Hepatocyte (in vitro differentiated cells): ENCODE measurements around the gene ZNF219. TPM values are rescaled to one million over a fixed set of nuclear protein-coding genes. Genes with fewer than 3 reads are reported as not detected.

Experiments used
- DNase-seq: peaks from one replicate; pipeline ENCODE4 v3.0.0-alpha.2; 2016; ENCODE audit warnings: low spot score
- H2AFZ ChIP-seq: fragments of 200-600 bp; sonication (generic); 2 replicates; pipeline ENCODE4 v1.6.0; 2016; ENCODE audit warnings: antibody characterized with exemption, mild to moderate bottlenecking
- H3K27ac ChIP-seq: fragments of 200-600 bp; sonication (generic); 2 replicates; pipeline ENCODE4 v1.5.1; 2016; ENCODE audit warnings: mild to moderate bottlenecking
- H3K27me3 ChIP-seq: fragments of 200-600 bp; sonication (generic); 2 replicates; pipeline ENCODE4 v1.6.1; 2016
- H3K36me3 ChIP-seq: fragments of 200-600 bp; sonication (generic); replicated peaks from 2 replicates; pipeline ENCODE4 v1.5.1; 2016; ENCODE audit warnings: low read depth; ENCODE audit not compliant: insufficient read depth
- H3K4me1 ChIP-seq: fragments of 200-600 bp; sonication (generic); 2 replicates; pipeline ENCODE4 v1.5.1; 2016; ENCODE audit warnings: mild to moderate bottlenecking, moderate library complexity; ENCODE audit not compliant: insufficient read depth
- H3K4me2 ChIP-seq: fragments of 200-600 bp; sonication (generic); 2 replicates; pipeline ENCODE4 v1.6.0; 2016
- H3K4me3 ChIP-seq: fragments of 200-600 bp; sonication (generic); 2 replicates; pipeline ENCODE4 v1.5.1; 2016; ENCODE audit warnings: mild to moderate bottlenecking
- H3K79me2 ChIP-seq: fragments of 200-600 bp; sonication (generic); 2 replicates; pipeline ENCODE4 v1.6.0; 2017; ENCODE audit warnings: mild to moderate bottlenecking
- H3K9me2 ChIP-seq: fragments of 200-600 bp; sonication (generic); replicated peaks from 2 replicates; pipeline ENCODE4 v1.6.0; 2017; ENCODE audit warnings: mild to moderate bottlenecking; ENCODE audit not compliant: insufficient read depth
- H3K9me3 ChIP-seq: fragments of 200-600 bp; sonication (generic); 2 replicates; pipeline ENCODE4 v1.5.1; 2016; ENCODE audit warnings: low read depth, mild to moderate bottlenecking
- H4K20me1 ChIP-seq: fragments of 200-600 bp; sonication (generic); 2 replicates; pipeline ENCODE4 v1.6.0; 2016; ENCODE audit warnings: mild to moderate bottlenecking; ENCODE audit not compliant: insufficient read depth, poor library complexity, severe bottlenecking
- EZH2 ChIP-seq: fragments of 200-600 bp; sonication (generic); IDR thresholded peaks from 2 replicates; pipeline ENCODE4 v1.6.1; 2016; ENCODE audit warnings: antibody characterized with exemption, mild to moderate bottlenecking, borderline replicate concordance
- EZH2phosphoT487 ChIP-seq: fragments of 200-600 bp; sonication (generic); IDR thresholded peaks from one replicate; pipeline ENCODE4 v1.6.1; 2018; ENCODE audit warnings: antibody characterized with exemption, mild to moderate bottlenecking, low read depth, moderate library complexity; ENCODE audit not compliant: unreplicated experiment, severe bottlenecking
- WGBS: methylation state at CpG from one replicate; pipeline ENCODE4 v1.1.6; 2016; ENCODE audit warnings: low lambda C conversion rate; ENCODE audit errors: missing lambda C conversion rate; 5-methylcytosine and 5-hydroxymethylcytosine counted together
- polyA plus RNA-seq: library from polyadenylated mRNA; unstranded; fragments of >200 nt; fragmentation: Nextera tagmentation; extraction: Ambion mirVana; gene quantifications from 2 replicates; pipeline ENCODE4 v1.2.1, GENCODE V29; 2016
- total RNA-seq: library from RNA; depleted of rRNA; stranded (reverse); fragments of >200 nt; gene quantifications from 2 replicates; pipeline ENCODE4 v1.2.3, GENCODE V29; 2014
- TF ChIP-seq, protein P1 (sequence below): fragments of 200-600 bp; sonication (generic); IDR thresholded peaks from 2 replicates; pipeline ENCODE4 v1.5.1; 2016; ENCODE audit warnings: antibody characterized with exemption, mild to moderate bottlenecking; ENCODE audit not compliant: poor library complexity

ZNF219 gene
- total and polyA plus RNA-seq, 2 experiments from 2014 or later: 25.1 to 29.5 TPM

- no peak for DNase-seq
- Histone ChIP-seq H3K27ac (no peak overlapping the region), H3K36me3 (no peaks in the 10 kb centered on the region)
Measured at GRCh38 chr14:21081521-21082142, 16.8 kb downstream of the ZNF219 start.

DNA sequence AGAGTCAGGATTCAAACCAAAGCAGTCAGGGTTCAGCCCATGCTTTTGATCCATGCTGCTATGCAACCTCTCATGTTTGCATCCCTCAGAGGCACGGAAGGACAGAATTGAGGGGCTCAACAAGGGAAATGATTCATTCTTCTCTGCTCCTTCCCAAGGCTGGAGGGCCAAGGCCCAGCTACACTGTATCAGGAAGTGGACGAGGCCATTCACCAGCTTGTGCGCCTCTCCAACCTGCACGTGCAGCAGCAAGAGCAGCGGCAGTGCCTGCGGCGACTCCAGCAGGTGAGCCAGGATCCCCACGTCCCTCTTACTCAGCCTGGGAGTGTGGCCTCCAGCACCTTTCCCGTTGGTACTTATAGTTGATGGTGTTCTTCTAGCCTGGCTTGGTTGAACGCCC lies 19.7 kb downstream of the ZNF219 start:
- DNase-seq: no peak
- TF ChIP-seq EZH2 (no peak), EZH2phosphoT487 (no peak)
- TF ChIP-seq, protein P1, sequence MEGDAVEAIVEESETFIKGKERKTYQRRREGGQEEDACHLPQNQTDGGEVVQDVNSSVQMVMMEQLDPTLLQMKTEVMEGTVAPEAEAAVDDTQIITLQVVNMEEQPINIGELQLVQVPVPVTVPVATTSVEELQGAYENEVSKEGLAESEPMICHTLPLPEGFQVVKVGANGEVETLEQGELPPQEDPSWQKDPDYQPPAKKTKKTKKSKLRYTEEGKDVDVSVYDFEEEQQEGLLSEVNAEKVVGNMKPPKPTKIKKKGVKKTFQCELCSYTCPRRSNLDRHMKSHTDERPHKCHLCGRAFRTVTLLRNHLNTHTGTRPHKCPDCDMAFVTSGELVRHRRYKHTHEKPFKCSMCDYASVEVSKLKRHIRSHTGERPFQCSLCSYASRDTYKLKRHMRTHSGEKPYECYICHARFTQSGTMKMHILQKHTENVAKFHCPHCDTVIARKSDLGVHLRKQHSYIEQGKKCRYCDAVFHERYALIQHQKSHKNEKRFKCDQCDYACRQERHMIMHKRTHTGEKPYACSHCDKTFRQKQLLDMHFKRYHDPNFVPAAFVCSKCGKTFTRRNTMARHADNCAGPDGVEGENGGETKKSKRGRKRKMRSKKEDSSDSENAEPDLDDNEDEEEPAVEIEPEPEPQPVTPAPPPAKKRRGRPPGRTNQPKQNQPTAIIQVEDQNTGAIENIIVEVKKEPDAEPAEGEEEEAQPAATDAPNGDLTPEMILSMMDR: no peak
- Histone ChIP-seq H3K4me3 (no peak overlapping the region), H3K4me1 (no peaks in the 10 kb centered on the region), H3K9me3 (no peaks in the 10 kb centered on the region), H3K9me2 (no peaks in the 10 kb centered on the region), H3K36me3 (no peaks in the 10 kb centered on the region), H2AFZ (no peak overlapping the region), H3K4me2 (no peak overlapping the region), H3K27ac (no peak overlapping the region), H4K20me1 (peaks cover under 1% of the 10 kb centered on the region), H3K79me2 (peaks cover 8% of the 10 kb centered on the region), H3K27me3 (no peaks in the 10 kb centered on the region)
- WGBS: 93% methylated on average over 10 of the region's 10 CpGs

More at GRCh38 chr14:21081521-21082142, 16.8 kb downstream of the ZNF219 start:
- Histone ChIP-seq H3K4me1 (no peaks in the 10 kb centered on the region), H3K4me2 (no peak overlapping the region), H3K79me2 (no peaks in the 10 kb centered on the region), H3K4me3 (no peak overlapping the region), H3K27me3 (no peaks in the 10 kb centered on the region), H2AFZ (no peak overlapping the region), H3K9me2 (no peaks in the 10 kb centered on the region), H4K20me1 (no peaks in the 10 kb centered on the region), H3K9me3 (no peaks in the 10 kb centered on the region)
- WGBS: 94% methylated on average over 29 of the region's 30 CpGs
- TF ChIP-seq, protein P1: no peak
- TF ChIP-seq EZH2 (no peak), EZH2phosphoT487 (no peak)

DNA sequence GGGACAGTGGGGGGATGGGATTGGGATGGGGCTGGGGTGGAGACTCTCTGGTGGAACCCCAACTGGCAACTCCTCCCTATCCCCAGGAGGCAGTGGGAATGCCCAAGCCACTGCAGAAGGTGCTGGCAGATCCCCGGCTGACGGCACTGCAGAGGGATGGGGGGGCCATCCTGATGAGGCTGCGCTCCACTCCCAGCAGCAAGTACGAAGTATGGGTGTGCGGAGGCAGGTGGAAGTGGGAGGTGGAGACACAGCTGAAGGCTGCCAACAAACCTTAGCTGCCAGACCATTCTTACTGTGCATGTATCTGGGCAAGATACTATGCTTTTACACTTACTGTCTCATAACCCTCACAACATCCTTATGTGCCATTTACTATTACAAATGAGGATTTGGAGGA lies 20.2 kb downstream of the ZNF219 start:
- peaks cover 5% of the 10 kb centered on the region for H4K20me1 ChIP-seq
- no peak overlapping the region for H3K4me3 ChIP-seq
- H2AFZ ChIP-seq: no peak overlapping the region
- H3K27me3 ChIP-seq: no peaks in the 10 kb centered on the region
- TF ChIP-seq EZH2phosphoT487 (no peak), EZH2 (no peak)
- TF ChIP-seq, protein P1: no peak
- H3K79me2 ChIP-seq: peaks cover 13% of the 10 kb centered on the region
- H3K27ac ChIP-seq: no peak overlapping the region
- H3K9me2 ChIP-seq: no peaks in the 10 kb centered on the region
- H3K4me2 ChIP-seq: no peak overlapping the region
- 95% methylated on average over 4 of the region's 5 CpGs for WGBS
- H3K9me3 ChIP-seq: no peaks in the 10 kb centered on the region
- DNase-seq: no peak
- H3K36me3 ChIP-seq: no peaks in the 10 kb centered on the region
- no peaks in the 10 kb centered on the region for H3K4me1 ChIP-seq

DNA sequence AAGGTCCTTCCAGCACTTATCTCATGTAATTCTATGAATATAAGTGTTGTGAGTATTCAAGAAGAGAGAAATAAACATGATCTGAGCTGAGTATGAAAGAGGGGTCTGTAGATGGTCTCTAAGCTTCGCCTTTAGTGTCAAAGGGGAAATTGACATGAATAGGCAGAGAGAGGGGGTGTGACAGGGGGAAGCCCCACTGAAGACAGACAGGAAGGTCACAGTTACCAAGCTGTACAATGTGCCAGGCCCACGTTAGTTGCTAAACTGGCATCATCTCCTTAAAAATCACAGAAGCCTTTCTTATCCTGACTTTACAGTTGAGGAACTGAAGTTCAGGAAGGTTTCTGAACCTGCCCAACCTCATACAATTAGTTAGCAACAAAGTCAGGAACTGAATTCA lies 20.8 kb downstream of the ZNF219 start:
- no peak for DNase-seq
- 98% methylated on average over 2 of the region's 2 CpGs for WGBS
- Histone ChIP-seq H4K20me1 (peaks cover 5% of the 10 kb centered on the region), H3K9me2 (no peaks in the 10 kb centered on the region), H3K4me2 (no peak overlapping the region), H3K27me3 (no peaks in the 10 kb centered on the region), H3K27ac (no peak overlapping the region), H3K36me3 (no peaks in the 10 kb centered on the region), H3K4me1 (peaks cover 1% of the 10 kb centered on the region), H3K4me3 (no peak overlapping the region), H2AFZ (no peak overlapping the region), H3K79me2 (peaks cover 19% of the 10 kb centered on the region), H3K9me3 (no peaks in the 10 kb centered on the region)
- TF ChIP-seq EZH2phosphoT487 (no peak), EZH2 (no peak)
- TF ChIP-seq, protein P1: no peak
